H4 (cell line): ENCODE results near the gene KNCN. TPM values are rescaled to one million over a fixed set of nuclear protein-coding genes. Genes with fewer than 3 reads are reported as not detected.
A peak's percentile ranks its signal among the peaks of the same experiment; 100 is the strongest.

Source experiments
- DNase-seq: peaks from one replicate; pipeline ENCODE4 v3.0.0-alpha.2; 2015; ENCODE audit warnings: low spot score
- total RNA-seq: library from RNA; depleted of rRNA; stranded (reverse); fragments of >200 nt; shearing (Covaris generic); gene quantifications from 2 replicates; pipeline ENCODE4 v1.2.3, GENCODE V29; 2014

The KNCN gene
- total RNA-seq, 1 experiment from 2014 or later, result not detected

DNA sequence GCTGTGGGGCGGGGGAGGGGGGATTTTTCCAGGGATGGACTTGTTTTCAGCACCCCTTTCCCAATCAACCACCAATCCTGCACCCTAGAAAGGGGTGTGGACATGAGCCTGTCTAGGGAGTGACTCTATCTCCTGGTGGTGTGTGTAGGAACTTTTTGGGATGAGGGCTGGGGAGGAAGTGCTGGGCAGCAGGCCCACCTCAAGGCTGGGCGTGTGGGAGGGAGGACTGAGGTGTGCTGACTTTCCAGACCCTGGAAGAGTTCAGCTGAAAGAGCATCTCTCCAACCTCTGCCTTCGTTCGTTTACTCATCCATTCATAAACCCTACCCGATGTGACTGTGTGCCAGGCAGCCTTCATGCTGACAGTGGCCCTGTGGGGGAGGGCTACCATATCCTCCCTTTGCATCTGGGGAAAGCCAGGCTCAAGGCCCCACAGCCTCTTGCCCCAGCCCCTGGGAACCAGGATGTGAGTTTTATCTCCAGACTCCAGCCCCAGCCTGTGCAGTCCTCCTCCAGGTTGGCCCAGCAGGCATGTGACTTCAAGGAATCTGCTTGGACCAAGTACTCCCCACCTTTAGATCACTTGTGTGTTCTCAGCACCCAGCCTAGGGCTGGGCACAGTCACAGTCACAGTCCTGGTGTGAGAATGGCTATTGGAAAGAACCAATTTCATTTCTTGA, 6.7 kb downstream of the KNCN start:
- DNase-seq, result no peak

DNA sequence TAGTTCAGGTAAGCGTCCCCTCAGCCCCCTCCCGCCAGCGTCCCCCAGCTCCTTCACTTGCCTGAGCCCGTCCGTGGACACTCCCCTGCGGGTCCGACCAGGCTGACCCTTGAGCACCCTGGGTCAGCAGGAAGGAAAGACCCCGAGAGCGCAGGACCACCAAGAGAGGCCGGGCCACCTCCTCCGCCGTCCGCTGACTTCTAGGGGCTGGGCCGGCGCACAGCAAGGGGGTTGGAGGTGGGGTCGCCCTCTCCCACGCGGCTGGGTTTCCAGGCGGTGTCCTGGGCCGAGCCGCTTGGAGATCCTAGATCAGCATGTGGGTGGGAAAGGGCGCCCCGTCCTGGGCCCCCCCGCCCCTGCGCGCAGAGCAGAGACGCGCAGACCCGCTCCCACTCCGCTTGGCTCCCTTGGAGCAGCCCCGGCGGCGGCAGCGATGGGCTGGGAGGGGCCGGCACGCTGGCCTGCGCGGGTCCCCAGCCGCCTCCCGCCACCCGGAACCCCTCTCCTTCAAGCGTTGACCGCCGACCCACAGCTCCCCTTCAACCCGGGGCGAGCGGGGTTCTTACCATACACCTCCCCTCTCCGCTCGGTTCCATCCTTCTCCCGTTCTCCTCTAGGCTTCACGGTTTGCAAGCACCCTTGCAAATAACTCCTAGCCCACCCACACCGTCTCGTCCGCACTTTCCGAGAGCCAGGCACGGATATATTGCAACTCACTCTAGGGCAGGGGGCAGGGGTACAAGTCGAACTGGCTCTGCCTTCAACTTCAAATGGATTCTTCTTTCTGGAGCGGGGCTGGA, 7.5 kb downstream of the KNCN start:
- DNase-seq, result no peak

DNA sequence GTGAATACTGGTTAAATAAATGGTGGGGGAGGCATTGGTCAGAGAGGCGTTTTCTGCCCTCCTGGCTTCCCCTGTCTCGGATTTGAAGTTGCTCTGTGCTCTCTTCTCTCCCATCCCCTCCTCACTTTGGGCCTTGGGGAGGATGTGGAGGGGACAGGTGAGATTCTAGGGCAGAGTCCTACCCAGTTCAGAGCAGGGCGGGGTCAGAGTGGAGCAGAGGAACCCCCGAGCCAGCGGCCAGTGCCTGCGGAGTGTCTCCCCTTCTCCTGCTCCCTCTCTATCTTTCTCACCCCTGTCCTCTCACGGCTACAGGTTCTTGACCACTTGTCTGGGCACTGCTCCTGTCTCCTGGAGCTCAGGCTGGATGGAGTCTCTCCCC, 8.1 kb downstream of the KNCN start:
- no peak for DNase-seq

DNA sequence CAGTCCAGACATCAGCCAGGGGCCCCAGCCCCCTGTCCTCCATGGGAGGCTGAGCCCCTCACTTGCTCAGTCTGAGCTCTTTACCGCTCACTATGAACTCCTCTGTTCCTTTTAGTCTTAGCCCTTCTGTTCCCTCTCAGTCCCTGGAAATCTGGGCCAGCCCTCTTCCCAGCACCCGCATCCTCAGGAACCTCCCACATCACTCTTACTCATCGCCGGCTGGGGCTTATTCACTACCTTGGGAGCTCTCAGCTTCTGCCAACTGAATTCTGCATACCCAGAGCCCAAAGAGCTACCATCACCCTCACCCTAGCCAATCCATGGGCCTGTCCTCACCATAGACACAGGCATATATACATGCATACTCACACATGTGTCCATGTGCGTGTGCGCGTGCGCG, 11.5 kb downstream of the KNCN start:
- peak; percentile 55 for DNase-seq

DNA sequence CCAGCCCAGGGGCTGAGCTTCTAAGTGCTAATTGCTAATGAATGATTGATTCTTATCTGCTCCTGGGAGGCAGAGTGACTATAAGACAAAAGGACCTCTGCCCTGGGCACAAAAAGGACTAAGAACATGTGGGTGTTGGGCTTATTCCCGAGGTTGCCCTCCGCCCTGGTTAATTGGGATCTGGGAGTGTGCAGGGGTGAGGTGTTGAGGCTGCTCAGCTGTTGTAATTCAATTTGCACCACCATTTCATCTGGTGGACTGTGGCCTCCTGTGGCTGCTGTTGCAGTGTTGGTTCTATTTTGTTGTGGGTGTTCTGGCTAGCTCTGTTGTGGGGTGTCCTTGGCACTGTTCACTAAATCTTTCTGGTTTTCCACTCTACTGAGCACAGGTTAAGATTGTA, 13.3 kb downstream of the KNCN start:
- no peak for DNase-seq

DNA sequence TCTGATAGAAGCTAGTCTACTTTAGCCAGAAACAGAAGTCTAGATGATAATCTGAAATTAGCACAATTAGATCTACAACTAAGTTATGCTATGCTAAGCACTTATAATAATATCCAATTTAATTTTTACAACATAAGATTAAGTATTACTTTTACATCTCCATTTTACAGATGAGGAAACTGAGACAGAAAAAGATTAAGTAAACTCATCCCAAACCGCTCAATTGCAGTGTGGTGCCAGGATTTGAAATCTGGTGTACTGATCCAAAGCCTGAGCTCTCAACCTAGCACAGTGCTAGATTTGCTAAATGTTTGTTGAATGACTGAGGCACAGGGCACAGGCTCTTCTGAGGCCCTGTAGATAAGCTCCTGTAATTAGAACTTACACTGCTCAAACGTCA, 13.8 kb downstream of the KNCN start:
- DNase-seq, result no peak

DNA sequence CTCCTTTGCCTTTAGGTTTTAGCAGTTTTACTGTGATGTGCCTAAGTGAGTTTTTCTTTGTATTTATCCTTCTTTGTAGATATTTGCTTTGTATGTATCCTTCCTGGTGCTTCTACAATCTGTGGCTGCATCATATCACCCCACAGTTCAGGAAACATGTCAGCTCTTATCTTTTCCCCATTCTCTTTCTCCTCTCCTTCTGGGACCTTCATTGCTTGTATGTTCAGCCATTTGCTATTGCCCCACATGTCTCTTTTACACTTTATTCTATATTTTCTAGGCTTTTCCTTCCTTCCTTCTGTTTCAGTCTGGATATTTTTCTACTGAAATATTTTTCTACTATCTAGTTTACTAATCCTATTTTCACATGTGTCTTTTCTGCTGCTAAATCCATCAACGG, 14.9 kb downstream of the KNCN start:
- DNase-seq, result no peak

DNA sequence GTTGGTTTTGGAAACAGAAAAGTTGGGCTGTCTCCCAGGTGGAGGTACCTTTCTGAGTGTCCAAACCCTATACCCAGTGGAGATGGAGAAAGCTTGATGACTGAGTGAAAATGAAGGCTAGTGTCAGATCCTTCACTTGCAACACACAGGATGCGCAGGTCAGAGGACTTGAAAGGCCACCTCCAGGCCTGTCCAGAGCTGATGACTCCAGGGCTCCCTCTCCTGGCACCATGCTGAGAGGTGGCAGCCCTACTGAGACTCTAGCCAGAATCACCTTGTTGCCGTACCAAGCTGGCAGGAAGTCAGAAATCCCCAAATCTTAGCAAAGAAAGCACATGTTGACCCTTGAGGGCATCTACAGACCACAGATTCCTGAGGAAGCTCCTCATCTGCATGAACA, 16.4 kb downstream of the KNCN start:
- DNase-seq, result peak; percentile 51

DNA sequence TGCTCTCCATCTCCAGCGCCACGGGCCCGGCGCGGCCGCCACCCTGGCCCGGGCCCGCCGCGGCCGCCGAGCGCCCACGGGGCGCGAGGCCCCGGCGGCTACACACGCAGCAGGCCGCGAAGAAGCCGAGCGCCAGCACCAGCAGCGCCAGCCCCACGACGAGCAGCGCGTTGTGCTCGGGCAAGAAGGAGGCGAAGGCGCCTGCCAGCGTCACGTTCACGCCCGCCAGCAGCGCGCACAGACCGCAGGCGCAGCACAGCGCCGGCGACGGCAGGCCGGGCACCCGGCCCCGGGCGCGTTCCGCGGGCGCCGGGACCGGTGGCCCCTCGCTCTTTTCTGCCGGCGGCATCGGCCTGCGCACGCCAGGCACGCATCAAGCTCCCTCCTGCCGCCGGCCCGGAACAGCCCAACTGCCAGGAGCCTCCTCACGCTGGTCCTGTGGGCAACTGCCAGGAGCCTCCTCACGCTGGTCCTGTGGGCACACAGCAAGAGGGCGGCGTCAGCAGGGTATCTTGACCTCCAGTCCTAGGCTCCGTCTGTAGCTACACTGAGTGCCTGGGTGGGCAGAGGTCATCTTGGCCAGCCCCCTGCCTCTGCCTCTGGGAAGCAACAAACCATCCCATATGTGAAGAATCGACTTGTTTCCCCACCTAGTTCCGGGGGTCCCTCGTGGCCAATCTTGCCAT, 18.1 kb downstream of the KNCN start:
- DNase-seq, result no peak

DNA sequence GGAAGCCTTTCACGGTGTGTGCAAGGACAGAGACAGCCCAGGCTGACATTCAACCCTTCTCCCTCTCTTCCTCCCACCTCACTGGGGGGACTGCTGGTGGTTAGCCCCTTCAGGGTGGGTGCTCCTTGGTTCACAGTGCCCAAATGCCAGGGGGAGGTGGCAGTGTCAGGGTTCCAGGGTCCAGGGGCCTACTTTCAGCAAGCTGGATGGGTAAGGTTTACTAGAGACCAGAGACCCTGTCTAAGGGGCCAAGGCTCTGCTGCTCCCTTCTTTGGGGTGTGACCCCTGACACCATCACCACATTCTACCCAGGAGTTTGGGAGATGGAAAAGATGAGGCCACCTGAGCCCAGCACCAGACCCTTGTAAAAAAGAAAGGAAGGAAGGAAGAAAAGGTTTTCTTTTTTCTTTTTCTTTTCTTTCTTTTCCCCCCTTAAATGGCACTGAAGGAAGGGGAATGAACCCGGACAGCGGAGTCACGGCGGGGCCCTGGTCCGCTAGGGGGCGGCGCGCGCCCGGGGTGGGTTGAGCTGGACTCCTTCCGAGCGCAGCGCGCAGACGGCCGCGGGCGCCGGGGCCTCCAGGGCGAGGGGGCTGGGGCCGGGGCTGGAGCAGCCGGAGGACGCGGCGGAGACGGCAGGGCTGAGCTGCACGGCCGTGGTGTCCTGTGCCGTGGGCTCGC, 18.8 kb downstream of the KNCN start:
- DNase-seq, result no peak

DNA sequence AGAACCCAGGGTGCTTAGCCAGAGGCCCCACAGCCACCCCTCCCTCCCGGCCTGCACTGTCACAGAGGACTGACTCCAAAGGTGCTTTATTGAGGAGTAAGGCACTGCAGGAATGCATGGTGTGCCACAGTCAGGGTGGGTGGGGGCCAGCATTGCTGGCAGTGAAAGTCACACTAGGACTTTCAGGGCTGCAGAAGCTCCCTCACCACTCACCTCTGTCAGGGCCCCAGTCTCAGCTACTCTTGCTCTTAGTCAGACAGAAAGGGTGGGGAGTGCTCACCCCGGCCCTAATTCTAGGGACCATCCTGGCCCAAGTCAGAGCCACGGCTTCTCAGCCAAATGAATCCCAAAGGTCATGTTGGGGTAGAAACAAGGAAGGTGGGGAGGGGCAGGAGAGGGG, 19.4 kb downstream of the KNCN start:
- no peak for DNase-seq

DNA sequence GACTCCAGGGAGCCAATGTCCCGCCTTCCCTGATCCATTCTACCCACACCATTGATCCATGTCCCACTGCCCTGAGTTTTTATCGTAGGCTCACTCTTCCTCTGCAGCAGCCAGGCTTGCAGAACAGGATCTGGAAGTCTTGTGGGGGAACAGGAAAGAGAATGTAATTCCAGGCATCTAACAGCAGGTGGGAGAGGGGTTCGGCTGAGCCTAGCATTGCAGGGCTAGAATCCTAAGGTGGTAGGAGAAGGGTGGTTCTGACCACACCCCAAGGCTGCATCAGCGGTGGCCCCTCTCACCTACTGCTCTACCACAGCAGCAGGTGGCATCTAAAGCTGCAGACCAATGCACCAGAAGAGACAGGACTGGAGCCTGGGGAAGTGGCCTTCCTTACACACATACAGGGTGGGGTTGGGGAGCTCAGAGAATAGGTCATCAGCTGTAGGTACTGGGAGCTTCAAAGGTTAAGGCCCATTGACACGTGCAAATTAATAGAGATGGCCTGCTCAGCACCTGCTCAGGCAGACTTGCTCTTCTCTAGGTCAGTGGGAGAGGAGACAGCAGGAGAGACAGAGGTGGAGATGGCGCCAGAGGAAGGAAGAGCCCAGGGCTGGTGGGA, 20.5 kb downstream of the KNCN start:
- DNase-seq, result no peak

DNA sequence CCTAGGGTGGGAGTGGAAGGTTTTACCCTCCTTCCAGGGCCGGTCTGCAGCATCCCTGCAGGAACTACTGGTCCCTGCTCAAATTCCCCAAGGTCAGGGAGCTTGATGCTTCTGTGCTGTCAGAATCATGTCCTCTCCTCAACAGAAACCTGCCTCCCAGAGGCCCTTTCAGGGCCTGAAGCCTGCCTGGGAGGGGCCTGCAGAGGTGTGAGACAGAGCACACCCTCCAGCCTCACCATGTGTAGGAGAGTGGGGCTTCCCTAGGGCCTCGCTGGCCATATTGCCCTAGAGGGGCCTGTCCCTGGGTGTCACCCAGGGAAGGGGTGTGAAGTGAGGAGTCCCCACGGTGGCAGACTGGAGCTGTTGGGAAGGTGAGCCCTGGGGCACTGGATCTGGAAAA, 21.1 kb downstream of the KNCN start:
- DNase-seq, result no peak

DNA sequence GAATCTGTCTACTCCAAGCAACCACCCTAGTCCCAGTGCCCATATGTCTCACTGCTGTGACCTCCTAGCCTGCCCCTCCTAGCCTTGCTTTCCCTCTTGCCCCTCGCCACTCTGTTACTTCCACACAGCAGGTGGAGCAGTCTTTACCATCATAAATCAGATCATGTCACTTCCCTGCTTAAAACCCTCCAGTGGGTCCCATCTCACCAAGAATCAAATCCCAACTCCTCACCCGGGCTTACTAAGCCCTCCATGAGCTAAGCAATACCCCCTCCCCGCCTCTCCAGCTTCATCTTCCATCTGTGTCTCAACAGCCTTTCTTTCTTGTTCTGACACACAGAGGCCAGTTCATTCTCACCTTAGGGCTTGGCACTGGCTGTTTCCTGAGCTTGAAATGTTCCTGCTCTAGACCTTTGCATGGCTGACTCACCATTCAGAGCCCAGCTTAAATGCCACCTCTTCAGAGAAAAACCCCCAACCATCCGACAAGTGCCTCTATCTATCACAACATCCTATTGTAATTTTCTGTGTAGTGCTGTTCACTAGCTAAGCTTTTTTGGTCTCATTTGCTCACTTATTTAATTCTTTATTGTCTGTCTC, 22.3 kb downstream of the KNCN start:
- no peak for DNase-seq

DNA sequence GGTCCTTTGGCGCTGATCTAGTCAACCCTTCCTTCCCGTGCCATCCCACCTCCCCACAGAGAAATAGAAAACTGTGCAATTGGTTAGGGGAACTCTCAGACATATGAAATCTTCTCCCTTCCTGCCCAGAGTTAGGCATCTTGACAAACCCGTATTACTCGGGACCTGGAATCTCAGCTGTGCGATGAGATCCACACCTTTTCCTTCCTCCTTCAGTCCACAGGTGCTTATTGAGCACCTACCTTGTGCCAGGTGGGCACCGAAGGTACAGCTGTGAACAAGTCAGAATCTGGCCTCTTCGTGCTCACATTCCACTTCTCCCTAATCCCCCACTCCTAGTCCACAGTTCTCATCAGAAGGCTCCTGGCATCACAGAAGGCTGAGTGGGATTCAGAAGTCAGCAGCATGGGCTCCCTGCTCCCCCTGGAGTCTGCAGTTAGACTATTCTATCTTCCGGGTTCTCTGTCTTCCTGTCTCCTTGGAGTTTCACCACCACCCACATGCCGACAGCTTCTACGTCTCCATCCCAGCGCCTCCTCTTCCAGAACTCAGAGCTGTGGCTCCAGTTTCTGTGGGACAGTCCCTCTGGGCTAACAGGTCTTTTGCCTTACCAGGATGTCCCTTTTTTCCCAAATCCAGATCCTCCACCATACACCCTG, 23.0 kb downstream of the KNCN start:
- no peak for DNase-seq

DNA sequence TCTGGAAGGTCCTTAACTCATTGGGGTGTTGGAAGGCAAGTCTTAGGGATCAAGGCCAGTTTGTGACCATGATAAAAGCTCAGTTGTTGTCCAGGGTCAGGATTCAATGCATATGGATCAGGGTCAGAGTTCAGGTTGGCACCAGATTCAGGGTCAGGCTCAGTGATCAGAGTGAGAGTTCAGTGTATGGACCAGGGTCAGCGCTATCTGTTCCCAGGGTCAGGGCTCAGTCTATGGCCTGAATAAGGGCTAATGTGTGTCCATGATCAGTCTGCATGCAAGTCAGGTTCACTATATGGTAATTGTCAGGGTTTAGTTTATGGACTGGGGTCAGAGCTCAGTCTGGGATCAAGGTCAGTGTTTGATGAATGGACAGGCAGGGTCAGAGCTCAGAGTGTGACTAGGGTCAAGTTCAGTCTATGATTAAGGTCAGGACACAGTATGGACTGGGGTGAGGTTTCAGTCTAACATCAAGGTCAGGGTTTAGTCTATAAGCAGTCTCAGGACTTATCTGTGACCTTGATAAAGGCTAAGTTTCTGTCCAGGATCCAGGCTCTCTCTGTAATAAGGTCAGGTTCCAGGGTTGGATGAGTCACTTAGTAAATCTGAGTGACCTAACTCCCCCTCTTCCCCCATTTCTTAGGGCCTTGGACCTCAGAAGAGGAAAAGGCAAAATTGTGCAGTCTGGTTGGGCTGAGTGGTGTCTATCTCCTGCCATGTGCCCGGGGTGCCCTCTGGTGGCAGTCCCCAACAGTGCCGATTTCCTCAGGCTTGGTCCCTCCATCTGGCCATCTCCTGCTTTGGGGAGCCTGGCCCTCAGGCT, 23.8 kb downstream of the KNCN start:
- peak; percentile 77 for DNase-seq

DNA sequence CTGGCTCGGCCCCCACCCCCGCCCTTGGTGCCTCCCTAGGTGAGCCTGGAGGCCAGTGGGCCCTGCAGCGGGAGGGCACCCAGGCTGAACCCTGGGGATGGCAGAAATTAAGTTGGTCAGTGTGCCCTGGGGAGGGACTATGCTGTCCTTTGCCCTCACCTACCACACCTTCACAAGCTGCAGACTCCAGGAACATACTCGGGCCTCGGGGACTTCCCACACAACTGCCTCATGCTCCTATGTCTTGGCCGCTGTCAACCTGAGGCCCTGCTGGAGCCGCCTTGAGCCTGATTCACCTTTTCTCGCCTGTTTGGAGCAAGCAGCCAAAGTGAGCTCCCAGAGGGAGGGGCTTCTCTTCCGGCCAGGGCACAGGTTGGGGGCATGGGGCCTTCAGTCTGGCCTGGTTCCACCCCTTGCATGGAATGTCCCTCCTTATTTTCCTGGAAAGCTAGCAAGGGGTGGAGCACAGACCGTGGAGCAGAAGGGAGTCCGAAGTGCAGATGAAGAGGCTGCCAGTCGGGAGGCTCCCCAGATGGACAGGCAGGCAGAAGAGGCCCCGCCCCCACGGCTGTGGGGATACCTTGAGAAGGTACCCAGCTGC, 24.7 kb downstream of the KNCN start:
- no peak for DNase-seq

DNA sequence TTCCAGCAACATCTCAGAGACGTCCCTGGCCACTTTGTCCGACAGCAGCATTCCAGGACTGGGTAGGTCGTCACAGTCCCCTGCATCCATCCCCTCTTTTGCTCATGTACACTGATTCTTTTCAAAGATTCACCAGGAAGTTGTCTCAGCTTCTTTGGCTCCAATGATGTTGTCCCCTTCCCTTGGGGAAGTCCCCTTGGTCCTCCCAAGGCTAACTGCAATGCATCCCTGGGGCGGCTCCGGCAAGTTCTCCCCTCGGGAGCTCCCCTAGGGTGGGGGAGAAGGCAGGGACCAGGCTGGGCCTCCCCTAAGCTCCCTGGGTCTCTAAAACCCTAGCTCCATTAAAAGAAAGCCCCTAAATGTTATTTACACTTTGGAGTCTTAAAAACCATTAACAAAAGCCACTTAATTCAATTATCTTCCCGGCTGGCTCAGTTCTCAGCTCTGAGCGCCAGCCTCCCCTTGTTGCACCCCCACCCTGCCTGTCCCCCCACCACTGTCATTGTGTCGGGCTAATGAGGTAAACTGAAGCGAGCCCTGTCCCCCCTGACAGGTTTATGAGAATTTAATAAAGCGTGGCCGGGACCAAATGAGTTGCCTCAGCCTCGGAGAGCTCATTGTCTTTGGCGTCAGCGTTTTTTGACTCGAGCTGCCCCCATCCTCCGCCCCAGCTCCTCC, 25.3 kb downstream of the KNCN start:
- DNase-seq, result no peak
